ENCODE results near the gene ABT1.

DNA sequence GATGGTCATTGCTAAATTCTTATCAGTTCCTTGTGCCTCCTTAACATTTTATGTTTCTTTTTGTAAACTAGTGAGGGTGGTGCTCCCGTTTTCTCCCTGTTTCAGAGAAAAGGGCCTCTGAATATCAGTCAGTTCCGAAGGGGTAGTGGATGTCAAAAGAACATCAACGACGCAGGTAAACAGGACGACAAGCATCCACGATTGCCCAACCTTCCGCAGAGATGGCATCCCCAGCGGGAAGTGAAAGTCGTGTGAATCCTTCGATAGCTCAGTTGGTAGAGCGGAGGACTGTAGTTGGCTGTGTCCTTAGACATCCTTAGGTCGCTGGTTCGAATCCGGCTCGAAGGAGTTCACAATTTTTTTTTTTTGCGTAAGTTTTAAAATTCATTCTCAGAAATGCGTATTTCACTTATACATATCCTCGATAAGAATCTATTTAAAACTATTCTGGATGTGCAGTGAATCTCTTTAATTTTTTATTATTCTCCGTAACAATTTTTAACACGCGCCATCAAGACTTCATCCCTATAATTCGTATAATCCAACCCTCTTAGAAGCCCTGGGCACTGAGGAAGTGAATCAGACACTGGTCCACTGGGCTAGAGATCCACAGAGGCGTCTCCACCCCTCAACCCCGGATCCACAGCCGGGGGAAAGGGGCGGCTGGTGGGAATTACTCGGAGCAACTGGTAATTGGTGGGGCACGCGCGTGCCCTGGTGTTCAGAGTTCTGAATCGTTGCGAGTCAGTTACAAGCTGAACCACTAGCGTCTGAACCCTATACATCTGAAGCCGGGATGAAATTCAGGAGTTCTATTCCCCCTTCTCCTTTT lies 27.9 kb upstream of the ABT1 start:
- TF ChIP-seq GATA2 (IDR thresholded peaks at IDR 0.05; ENCODE audit: low read depth, low read length): no peak
- no peak for TF ChIP-seq GATA3 (IDR thresholded peaks at IDR 0.05; ENCODE audit: low read depth, low read length)
